Stimulated activated CD4-positive, alpha-beta T cell treated with anti-CD3 and anti-CD28 coated beads, Interleukin-12 subunit alpha, Interleukin-12 subunit beta, amount 100 ng/mL, for 48 hours (primary cell): ENCODE data around the gene ORC5.
A peak's percentile ranks its signal among the peaks of the same experiment; 100 is the strongest.
"Not testable (repeated sequence)": the region's sequence is repeated elsewhere in the genome, so short reads cannot be mapped to it uniquely, and the experiment has no call there.

ENCODE experiments used
- DNase-seq, 3 donors: peaks; one replicate each; pipeline ENCODE4 v3.0.0-alpha.2; 2020; ENCODE audit warnings: low read depth in 2 of 3, low spot score in 1 of 3

The ORC5 gene

GRCh38 chr7:104207731-104208420 is at the start of gene ORC5:
TSS of gene ORC5 (minus strand) at chr7:104208013. CDS start at chr7:104207904, 109 bp downstream.
- peak; percentile 64 to 76 (median 71) for DNase-seq

GRCh38 chr7:104255616-104256015 is 47.8 kb upstream of the ORC5 start:
- no peak for DNase-seq

- DNase-seq, result no peak
These were observed 47.4 kb upstream of the ORC5 start for GRCh38 chr7:104255194-104255593.

- DNase-seq, result no peak
These were observed 46.9 kb upstream of the ORC5 start for GRCh38 chr7:104254696-104255095.

- no peak for DNase-seq
These were observed 44.8 kb upstream of the ORC5 start for GRCh38 chr7:104252409-104253134.

GRCh38 chr7:104242638-104243037 is 34.8 kb upstream of the ORC5 start:
- DNase-seq, result no peak

- DNase-seq, result no peak
These were observed 33.9 kb upstream of the ORC5 start for GRCh38 chr7:104241538-104242209.

- DNase-seq, result no peak
These were observed 33.3 kb upstream of the ORC5 start for GRCh38 chr7:104241135-104241534.

- DNase-seq, result no peak
These were observed 32.6 kb upstream of the ORC5 start for GRCh38 chr7:104240401-104240800.

GRCh38 chr7:104234990-104235389 is 27.2 kb upstream of the ORC5 start:
- not testable (repeated sequence) for DNase-seq

- DNase-seq, result peak in 1 of 3 donors; percentile 53
These were observed 23.5 kb upstream of the ORC5 start for GRCh38 chr7:104231054-104232046.

GRCh38 chr7:104230606-104231005 is 22.8 kb upstream of the ORC5 start:
- no peak for DNase-seq

GRCh38 chr7:104228442-104228841 is 20.6 kb upstream of the ORC5 start:
- DNase-seq, result no peak

GRCh38 chr7:104225451-104225850 is 17.6 kb upstream of the ORC5 start:
- no peak for DNase-seq

GRCh38 chr7:104217620-104218019 is 9.8 kb upstream of the ORC5 start:
- no peak for DNase-seq

GRCh38 chr7:104209063-104209462 is 1.2 kb upstream of the ORC5 start:
- no peak for DNase-seq

GRCh38 chr7:104208421-104208780 is 588 bp upstream of the ORC5 start:
- no peak for DNase-seq

GRCh38 chr7:104207348-104207730 is 474 bp downstream of the ORC5 start:
- peak in 1 of 3 donors; percentile 9 for DNase-seq

GRCh38 chr7:104206841-104207240 is 972 bp downstream of the ORC5 start:
- DNase-seq, result no peak

- no peak for DNase-seq
These were observed 9.0 kb downstream of the ORC5 start for GRCh38 chr7:104198673-104199278.

GRCh38 chr7:104196161-104196560 is 11.7 kb downstream of the ORC5 start:
- DNase-seq, result no peak
